Activated T-helper 2 cell treated with anti-CD3 and anti-CD28 coated beads, Interferon-gamma antibody, Interleukin-2, Interleukin-4, amounts not matched to agents 10 μg/mL and 5 μg/mL and 100 μg/mL, durations not matched to agents 14 hours and 24 hours and 36 hours (primary cell): ENCODE results near the gene RNASE1. TPM values are rescaled to one million over a fixed set of nuclear protein-coding genes. Genes with fewer than 3 reads are reported as not detected.
"Not testable (repeated sequence)": the region's sequence is repeated elsewhere in the genome, so short reads cannot be mapped to it uniquely, and the experiment has no call there.

Experiments
- DNase-seq: peaks from one replicate; pipeline ENCODE4 v3.0.0; 2021; ENCODE audit warnings: low spot score
- H3K27ac Mint-ChIP-seq: one replicate; pipeline ENCODE4 v1.8.0; 2021; ENCODE audit warnings: mixed read lengths
- H3K27me3 Mint-ChIP-seq: one replicate; pipeline ENCODE4 v1.8.0; 2021; ENCODE audit warnings: low read depth, mixed read lengths
- H3K36me3 Mint-ChIP-seq: one replicate; pipeline ENCODE4 v1.8.0; 2021; ENCODE audit warnings: low read depth, mixed read lengths
- H3K4me1 Mint-ChIP-seq: one replicate; pipeline ENCODE4 v1.8.0; 2021; ENCODE audit warnings: low read depth, mixed read lengths
- H3K4me3 Mint-ChIP-seq: one replicate; pipeline ENCODE4 v1.8.0; 2021; ENCODE audit warnings: low read depth, mild to moderate bottlenecking, moderate library complexity, mixed read lengths
- H3K9me3 Mint-ChIP-seq: one replicate; pipeline ENCODE4 v1.8.0; 2021; ENCODE audit warnings: mixed read lengths
- intact Hi-C: fragments of 100-400 bp; cut with micrococcal nuclease; formaldehyde crosslinking; loops from one replicate; pipeline ENCODE4 v1.15.1; 2023
- total RNA-seq: library from RNA; stranded (reverse); gene quantifications from 2 replicates; pipeline ENCODE4 v1.2.3, GENCODE V29; 2022

RNASE1 gene
- total RNA-seq, 1 donor from 2014 or later, result not detected

DNA sequence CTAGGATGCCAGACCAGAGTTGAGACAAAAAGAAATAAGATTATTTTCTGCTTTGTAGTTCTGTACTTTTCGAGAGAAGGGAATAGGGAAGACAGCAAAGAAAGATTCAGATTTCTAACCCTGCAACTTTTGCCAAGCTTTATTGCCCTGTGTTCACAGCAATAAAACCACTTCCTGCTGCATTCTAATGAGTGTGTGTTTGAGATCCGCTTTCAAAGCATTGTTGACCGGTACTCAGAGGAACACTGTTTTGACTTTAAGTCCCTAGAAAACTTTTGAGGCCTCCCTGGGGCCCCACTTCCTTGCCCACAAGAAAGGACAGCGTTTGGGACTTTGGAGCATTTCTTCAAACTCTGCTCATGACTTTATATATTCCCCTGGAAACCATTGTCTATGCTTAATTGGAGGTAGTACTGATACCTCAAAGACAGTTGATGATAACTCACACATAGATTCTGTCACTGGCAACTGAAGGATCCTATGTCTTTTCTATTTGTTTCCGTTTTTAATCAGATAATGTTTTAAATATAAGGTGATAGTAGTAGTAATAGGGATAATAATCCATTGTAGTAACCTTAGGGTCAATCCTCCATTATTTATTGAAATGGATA lies 20.3 kb downstream of the RNASE1 start:
- Mint-ChIP-seq H3K27me3 (peaks cover 8% of the 10 kb centered on the region), H3K4me3 (peak overlapping the region; percentile 54), H3K36me3 (no peaks in the 10 kb centered on the region), H3K4me1 (peaks cover 22% of the 10 kb centered on the region), H3K9me3 (no peaks in the 10 kb centered on the region), H3K27ac (peak overlapping the region; percentile 66)
- no peak for DNase-seq
- intact Hi-C loops, result no loop called here

DNA sequence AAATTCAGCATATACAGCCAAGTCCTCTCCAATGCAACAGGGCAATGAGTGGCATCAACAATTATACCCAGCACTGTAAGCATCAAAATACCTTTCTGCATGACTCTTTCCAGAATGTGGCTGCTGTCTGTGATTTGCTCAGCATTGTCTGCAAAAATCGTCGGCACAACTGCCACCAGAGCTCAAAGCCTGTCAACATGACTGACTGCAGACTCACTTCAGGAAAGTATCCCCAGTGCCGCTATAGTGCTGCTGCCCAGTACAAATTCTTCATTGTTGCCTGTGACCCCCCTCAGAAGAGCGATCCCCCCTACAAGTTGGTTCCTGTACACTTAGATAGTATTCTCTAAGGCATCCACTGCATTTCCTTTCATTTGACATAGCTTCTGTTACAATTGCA lies 20.8 kb downstream of the RNASE1 start:
- intact Hi-C loops, result no loop called here
- no peaks in the 10 kb centered on the region for H3K9me3 Mint-ChIP-seq
- H3K36me3 Mint-ChIP-seq, result no peaks in the 10 kb centered on the region

DNA sequence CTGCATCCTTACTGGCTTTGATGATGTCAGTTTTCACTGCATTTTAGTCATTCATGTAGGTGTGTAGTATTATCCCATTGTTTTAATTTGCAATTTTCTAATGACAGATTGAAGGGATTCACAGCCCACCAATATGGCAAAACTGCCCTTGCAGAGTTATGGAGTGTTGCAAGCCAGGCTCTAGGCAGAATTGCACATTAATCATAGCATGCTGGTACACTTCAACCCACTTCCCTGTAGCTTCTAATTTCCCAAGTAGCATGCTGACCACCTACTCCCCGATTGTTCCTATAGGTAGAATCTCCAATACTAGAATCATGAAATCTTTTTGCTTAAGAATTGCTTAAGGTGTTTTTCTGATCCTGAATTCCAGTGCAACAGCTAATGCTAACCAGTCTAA lies 26.7 kb downstream of the RNASE1 start:
- no peak for DNase-seq
- Mint-ChIP-seq H3K27ac (no peak overlapping the region), H3K27me3 (peaks cover 16% of the 10 kb centered on the region), H3K4me3 (no peak overlapping the region), H3K36me3 (no peaks in the 10 kb centered on the region), H3K9me3 (no peaks in the 10 kb centered on the region), H3K4me1 (peaks cover 3% of the 10 kb centered on the region)
- intact Hi-C loops, result no loop called here

More for the DNA sequence above, 20.8 kb downstream of the RNASE1 start:
- peak overlapping the region; percentile 66 for H3K27ac Mint-ChIP-seq
- H3K4me1 Mint-ChIP-seq, result peaks cover 22% of the 10 kb centered on the region
- peak overlapping the region; percentile 54 for H3K4me3 Mint-ChIP-seq
- DNase-seq, result no peak
- peaks cover 8% of the 10 kb centered on the region for H3K27me3 Mint-ChIP-seq

DNA sequence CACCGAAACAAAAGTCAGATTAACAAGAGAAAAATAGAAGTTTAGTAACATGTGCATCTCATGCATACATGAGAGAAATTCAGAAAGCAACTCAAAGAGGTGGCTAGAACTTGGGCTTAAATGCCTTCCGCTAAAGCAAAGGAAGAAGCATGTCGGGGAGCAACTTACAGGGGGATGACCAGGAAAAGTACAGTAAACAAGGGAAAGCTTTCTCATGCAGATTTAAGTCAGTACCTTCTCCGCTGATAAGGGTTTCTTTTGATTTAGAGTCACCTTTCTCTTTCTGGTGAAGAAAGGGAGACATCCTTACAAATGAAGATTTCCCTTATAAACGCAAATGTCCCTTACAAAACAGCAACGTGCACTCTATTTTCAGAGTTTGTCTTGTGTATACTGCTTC lies 27.6 kb downstream of the RNASE1 start:
- Mint-ChIP-seq H3K4me1 (no peaks in the 10 kb centered on the region), H3K27me3 (peaks cover 16% of the 10 kb centered on the region), H3K36me3 (no peaks in the 10 kb centered on the region), H3K9me3 (no peaks in the 10 kb centered on the region), H3K27ac (no peak overlapping the region), H3K4me3 (no peak overlapping the region)
- intact Hi-C loops, result no loop called here
- DNase-seq, result no peak

DNA sequence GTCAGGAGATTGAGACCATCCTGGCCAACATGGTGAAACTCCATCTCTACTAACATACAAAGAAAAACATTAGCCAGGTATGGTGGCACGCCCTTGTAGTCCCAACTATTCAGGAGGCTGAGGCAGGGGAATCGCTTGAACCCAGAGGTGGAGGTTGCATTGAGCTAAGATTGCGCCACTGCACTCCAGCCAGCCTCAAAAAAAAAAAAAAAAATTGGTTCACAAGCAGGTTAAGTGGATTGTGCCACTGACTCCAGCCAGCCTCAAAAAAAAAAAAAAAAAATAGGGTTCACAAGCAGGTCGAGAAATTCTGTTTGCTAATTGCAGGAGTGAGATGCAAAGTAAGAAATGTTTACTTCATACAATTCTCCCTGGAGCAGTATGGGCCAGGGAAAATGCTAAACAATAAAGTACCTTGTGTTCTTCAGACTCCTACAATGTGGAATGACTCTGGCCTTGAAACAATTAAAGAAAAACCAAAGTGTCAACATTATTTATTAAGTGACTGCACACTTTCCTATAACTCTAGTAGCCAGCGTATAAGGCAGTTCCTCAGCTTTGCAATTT lies 28.3 kb downstream of the RNASE1 start:
- no peak for DNase-seq
- Mint-ChIP-seq H3K9me3 (no peaks in the 10 kb centered on the region), H3K4me3 (no peak overlapping the region), H3K27ac (no peak overlapping the region), H3K27me3 (peaks cover 17% of the 10 kb centered on the region), H3K36me3 (no peaks in the 10 kb centered on the region), H3K4me1 (no peaks in the 10 kb centered on the region)
- intact Hi-C loops, result no loop called here

DNA sequence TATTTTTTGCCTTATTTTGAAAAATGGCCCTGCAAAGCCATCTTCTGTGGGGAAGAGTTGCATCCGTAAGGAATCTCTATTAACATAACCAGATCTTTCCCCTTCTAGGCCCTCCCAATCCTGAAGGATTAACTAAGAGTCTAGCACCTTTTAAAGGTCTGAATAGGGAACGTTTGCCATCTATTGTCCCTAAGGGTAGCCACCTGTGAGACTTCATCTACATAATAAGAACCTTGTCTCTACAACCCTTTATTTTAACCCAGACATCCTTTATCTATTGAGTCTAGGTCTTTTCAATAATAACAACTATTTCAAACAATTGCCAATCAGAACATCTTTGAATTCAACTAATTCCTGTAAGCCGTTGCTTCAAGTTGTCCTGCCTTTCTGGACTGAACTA lies 30.0 kb downstream of the RNASE1 start:
- Mint-ChIP-seq H3K4me3 (no peak overlapping the region), H3K27ac (no peak overlapping the region), H3K27me3 (peaks cover 10% of the 10 kb centered on the region), H3K9me3 (no peaks in the 10 kb centered on the region), H3K4me1 (no peaks in the 10 kb centered on the region), H3K36me3 (no peaks in the 10 kb centered on the region)
- intact Hi-C loops, result no loop called here
- no peak for DNase-seq

DNA sequence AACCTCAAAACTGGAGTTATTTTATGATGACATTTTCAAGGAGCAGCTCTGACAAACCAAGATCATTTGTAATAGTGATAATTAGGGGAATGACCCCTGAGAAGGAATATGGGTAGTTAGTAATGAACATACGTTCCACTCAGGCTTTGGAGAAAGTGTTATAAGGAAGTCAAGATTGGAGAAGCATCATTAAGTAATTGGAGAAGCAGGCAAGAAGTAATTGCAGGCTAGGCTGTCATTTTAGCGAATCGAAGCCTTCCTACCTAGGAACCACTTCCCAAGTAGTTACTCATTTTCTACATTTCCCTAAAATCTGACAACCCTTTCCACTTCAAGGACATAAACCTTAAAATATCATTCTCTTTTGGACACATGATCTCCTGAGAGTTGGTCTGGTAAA lies 33.2 kb downstream of the RNASE1 start:
- Mint-ChIP-seq H3K4me3 (no peak overlapping the region), H3K9me3 (no peaks in the 10 kb centered on the region), H3K36me3 (no peaks in the 10 kb centered on the region), H3K27ac (no peak overlapping the region), H3K4me1 (no peaks in the 10 kb centered on the region), H3K27me3 (peaks cover 1% of the 10 kb centered on the region)
- intact Hi-C loops, result no loop called here
- no peak for DNase-seq

DNA sequence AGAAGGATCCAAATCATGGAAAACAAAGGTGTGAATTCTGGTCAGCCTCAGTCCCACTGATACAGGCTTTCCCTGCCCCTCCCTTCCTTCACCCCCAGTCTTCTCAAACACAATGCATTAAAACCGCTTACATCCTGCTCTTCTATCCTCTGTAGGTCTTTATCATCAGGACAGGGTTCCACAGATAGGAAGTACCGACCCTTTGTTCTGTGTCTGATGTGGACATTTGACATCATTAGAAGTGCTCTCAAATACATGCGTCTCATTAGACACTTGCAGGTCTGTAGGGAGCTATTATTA lies 34.1 kb downstream of the RNASE1 start:
- DNase-seq, result no peak
- Mint-ChIP-seq H3K4me1 (no peaks in the 10 kb centered on the region), H3K27ac (no peak overlapping the region), H3K4me3 (no peak overlapping the region), H3K36me3 (no peaks in the 10 kb centered on the region), H3K27me3 (peaks cover 1% of the 10 kb centered on the region), H3K9me3 (no peaks in the 10 kb centered on the region)
- intact Hi-C loops, result no loop called here

DNA sequence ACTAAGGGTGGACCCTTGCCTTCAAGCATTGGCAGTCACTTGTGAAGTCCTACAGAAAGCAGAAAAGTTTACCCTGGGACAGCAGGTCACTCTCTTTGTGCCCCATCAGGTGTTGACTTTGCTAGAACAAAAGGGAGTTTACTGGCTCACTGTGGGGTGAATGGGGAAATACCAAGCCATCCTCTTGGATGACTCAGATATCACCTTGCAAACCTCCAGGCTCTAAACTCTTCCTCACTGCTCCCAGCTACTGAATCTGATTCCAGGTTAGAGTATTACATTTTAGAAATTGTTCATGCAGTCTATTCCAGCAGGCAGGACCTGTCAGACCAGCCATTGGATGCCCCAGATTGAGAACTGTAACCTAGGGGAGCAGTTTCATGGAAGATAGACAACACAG lies 41.7 kb downstream of the RNASE1 start:
- Mint-ChIP-seq H3K4me1 (no peaks in the 10 kb centered on the region), H3K27ac (no peak overlapping the region), H3K9me3 (no peaks in the 10 kb centered on the region), H3K36me3 (no peaks in the 10 kb centered on the region), H3K4me3 (no peak overlapping the region), H3K27me3 (no peaks in the 10 kb centered on the region)
- no peak for DNase-seq
- intact Hi-C loops, result no loop called here

DNA sequence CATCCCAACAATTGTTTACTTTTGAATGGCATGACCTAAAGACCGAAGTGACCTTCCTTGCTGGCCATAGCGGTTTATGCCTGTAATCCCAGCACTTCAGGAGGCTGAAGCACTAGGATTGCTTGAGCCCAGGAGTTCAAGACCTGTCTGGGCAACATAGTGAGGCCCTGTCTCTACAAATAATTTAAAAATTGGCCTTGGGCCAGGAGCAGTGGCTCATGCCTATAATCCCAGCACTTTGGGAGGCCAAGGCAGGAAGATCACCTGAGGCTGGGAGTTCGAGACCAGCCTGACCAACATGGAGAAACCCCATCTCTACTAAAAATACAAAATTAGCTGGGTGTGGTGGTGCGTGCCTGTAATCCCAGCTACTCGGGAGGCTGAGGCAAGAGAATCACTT lies 43.2 kb downstream of the RNASE1 start:
- H3K27ac Mint-ChIP-seq, H3K4me3 Mint-ChIP-seq, H3K36me3 Mint-ChIP-seq, H3K27me3 Mint-ChIP-seq, H3K4me1 Mint-ChIP-seq, intact Hi-C loops, H3K9me3 Mint-ChIP-seq, DNase-seq: not testable (repeated sequence)

DNA sequence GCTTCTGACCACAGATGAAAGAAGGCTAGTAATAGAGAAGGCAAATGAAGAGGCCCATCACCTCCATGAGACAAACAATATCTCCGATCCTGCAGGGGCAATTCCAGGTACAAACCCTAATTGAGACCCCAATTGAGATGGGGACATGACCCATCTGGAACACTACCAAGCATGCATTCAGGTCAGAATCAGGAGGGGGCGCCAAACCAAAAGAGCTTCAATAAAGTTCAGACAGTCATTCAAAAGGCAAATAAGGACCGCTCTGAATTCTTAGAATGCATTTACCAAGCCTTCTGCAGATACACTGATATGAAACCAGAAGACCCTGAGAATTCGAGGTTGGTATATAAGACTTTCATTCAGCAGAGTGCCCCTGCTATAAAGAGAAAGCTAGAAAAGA lies 44.7 kb downstream of the RNASE1 start:
- no peaks in the 10 kb centered on the region for H3K4me1 Mint-ChIP-seq
- intact Hi-C loops, result no loop called here
- H3K9me3 Mint-ChIP-seq, result peaks cover 6% of the 10 kb centered on the region
- H3K27ac Mint-ChIP-seq, result no peak overlapping the region
- H3K27me3 Mint-ChIP-seq, result no peaks in the 10 kb centered on the region
- no peak for DNase-seq
- H3K36me3 Mint-ChIP-seq, result no peaks in the 10 kb centered on the region
- no peak overlapping the region for H3K4me3 Mint-ChIP-seq

DNA sequence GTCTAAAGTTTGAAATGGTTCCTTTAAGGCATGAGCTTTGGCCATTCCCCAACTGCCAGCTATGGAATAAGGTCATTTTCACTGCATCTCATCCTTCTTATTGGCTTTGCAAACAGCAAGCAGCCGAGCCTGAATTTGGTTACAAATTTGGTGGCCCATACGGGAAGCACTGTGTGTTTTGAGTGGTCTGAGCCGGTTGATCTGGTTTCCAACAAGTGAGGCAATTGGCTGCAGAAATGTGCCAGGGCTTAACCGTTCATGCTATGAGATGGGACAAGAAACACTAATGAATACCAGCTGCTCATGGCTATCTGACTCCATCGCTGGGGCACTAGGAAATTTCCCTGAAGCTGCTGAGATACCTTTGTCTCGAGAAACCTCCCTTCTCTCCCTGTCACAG lies 47.6 kb downstream of the RNASE1 start:
- DNase-seq, result no peak
- no peaks in the 10 kb centered on the region for H3K4me1 Mint-ChIP-seq
- H3K36me3 Mint-ChIP-seq, result no peaks in the 10 kb centered on the region
- H3K4me3 Mint-ChIP-seq, result no peak overlapping the region
- intact Hi-C loops, result no loop called here
- H3K27me3 Mint-ChIP-seq, result no peaks in the 10 kb centered on the region
- peaks cover 21% of the 10 kb centered on the region for H3K9me3 Mint-ChIP-seq
- no peak overlapping the region for H3K27ac Mint-ChIP-seq

DNA sequence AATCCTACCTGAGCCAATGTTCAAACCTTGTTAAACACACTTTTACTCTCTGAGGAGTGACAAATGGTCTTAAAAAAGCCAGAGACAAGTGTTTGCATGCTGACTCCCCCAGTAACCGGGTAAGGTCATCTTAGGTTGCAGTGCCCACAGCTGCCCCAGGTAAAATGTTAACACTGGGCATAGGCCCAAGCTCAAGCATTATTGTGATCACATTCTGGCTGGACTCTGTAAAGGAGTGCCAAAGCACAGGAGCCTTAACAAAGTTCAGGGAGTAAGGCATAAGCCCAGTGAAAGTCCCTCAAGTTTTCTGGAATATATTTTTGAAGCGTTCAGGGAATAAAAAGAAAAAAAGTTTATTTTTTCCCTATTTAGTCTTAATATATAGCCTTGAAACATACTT lies 48.3 kb downstream of the RNASE1 start:
- no peaks in the 10 kb centered on the region for H3K4me1 Mint-ChIP-seq
- intact Hi-C loops, result no loop called here
- no peak overlapping the region for H3K4me3 Mint-ChIP-seq
- H3K27ac Mint-ChIP-seq, result no peak overlapping the region
- H3K36me3 Mint-ChIP-seq, result no peaks in the 10 kb centered on the region
- no peaks in the 10 kb centered on the region for H3K27me3 Mint-ChIP-seq
- peaks cover 21% of the 10 kb centered on the region for H3K9me3 Mint-ChIP-seq
- DNase-seq, result no peak
